HEK293 (cell line): ENCODE measurements around the gene HS3ST4.

Experiments used
- SETDB1 ChIP-seq: IDR thresholded peaks from one replicate; pipeline ENCODE4 v1.6.1; 2017; ENCODE audit warnings: mild to moderate bottlenecking, low read length, moderate library complexity, mixed read lengths; ENCODE audit not compliant: insufficient read length
- ZNF274 ChIP-seq, 2 experiments: fragments of 200-500 bp in 1 of 2; fragments of 450-650 bp in 1 of 2; sonication (Bioruptor generic) in 1 of 2; formaldehyde crosslinking in 1 of 2; IDR thresholded peaks; 2 replicates each; pipeline versions ENCODE4 v1.5.1 to v1.6.1; 2014 to 2016; ENCODE audit warnings: borderline replicate concordance in 1 of 2, inconsistent platforms in 1 of 2, low read length in 1 of 2, missing biosample characterization in 1 of 2, missing genetic modification characterization in 1 of 2
- ZNF785 ChIP-seq: fragments of 450-650 bp; formaldehyde crosslinking; IDR thresholded peaks from 2 replicates; pipeline ENCODE4 v1.5.1; 2016; ENCODE audit warnings: missing biosample characterization, missing genetic modification characterization
- ZNF843 ChIP-seq: fragments of 450-650 bp; formaldehyde crosslinking; IDR thresholded peaks from 2 replicates; pipeline ENCODE4 v1.5.1; 2016; ENCODE audit warnings: missing biosample characterization, missing genetic modification characterization
- TF ChIP-seq, protein P1 (sequence below): fragments of 450-650 bp; formaldehyde crosslinking; IDR thresholded peaks from 2 replicates; pipeline ENCODE4 v1.5.1; 2016; ENCODE audit warnings: missing biosample characterization, missing genetic modification characterization
- TF ChIP-seq, protein P2 (sequence below): fragments of 450-650 bp; formaldehyde crosslinking; IDR thresholded peaks from 2 replicates; pipeline ENCODE4 v1.5.1; 2017; ENCODE audit warnings: missing biosample characterization, missing genetic modification characterization
- TF ChIP-seq, protein P3 (sequence below): fragments of 450-650 bp; formaldehyde crosslinking; IDR thresholded peaks from 2 replicates; pipeline ENCODE4 v1.5.1; 2016; ENCODE audit warnings: missing biosample characterization, missing genetic modification characterization

DNA sequence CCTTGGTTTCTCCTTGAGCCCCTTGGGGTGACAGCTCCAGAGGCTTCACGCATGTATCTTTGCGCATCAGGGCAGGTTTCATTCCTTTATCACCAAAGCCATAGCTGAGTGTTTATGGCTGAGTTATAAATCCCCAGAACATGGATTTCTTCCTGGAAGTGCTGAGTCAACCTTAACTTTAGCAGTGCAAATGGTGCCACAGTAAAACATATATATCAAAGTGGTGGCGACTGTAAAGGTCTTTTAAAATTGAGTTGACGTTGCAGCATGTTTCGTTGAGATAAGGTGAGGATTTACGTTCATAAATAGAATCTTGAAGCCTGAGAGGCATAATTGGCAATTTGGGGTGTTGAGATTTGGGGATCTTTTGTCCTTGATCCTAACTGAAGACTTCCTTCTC is 214.1 kb downstream of the HS3ST4 start:
- TF ChIP-seq, protein P1, sequence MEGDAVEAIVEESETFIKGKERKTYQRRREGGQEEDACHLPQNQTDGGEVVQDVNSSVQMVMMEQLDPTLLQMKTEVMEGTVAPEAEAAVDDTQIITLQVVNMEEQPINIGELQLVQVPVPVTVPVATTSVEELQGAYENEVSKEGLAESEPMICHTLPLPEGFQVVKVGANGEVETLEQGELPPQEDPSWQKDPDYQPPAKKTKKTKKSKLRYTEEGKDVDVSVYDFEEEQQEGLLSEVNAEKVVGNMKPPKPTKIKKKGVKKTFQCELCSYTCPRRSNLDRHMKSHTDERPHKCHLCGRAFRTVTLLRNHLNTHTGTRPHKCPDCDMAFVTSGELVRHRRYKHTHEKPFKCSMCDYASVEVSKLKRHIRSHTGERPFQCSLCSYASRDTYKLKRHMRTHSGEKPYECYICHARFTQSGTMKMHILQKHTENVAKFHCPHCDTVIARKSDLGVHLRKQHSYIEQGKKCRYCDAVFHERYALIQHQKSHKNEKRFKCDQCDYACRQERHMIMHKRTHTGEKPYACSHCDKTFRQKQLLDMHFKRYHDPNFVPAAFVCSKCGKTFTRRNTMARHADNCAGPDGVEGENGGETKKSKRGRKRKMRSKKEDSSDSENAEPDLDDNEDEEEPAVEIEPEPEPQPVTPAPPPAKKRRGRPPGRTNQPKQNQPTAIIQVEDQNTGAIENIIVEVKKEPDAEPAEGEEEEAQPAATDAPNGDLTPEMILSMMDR, result no peak
- TF ChIP-seq ZNF274 (IDR thresholded peaks at IDR 0.05; ENCODE audit: low read length) (no peak), ZNF274 (tag by site-specific recombination; IDR thresholded peaks at IDR 0.05; ENCODE audit: borderline replicate concordance) (no peak), SETDB1 (no peak), ZNF843 (tag by site-specific recombination) (no peak), ZNF785 (no peak)
- TF ChIP-seq, protein P2, sequence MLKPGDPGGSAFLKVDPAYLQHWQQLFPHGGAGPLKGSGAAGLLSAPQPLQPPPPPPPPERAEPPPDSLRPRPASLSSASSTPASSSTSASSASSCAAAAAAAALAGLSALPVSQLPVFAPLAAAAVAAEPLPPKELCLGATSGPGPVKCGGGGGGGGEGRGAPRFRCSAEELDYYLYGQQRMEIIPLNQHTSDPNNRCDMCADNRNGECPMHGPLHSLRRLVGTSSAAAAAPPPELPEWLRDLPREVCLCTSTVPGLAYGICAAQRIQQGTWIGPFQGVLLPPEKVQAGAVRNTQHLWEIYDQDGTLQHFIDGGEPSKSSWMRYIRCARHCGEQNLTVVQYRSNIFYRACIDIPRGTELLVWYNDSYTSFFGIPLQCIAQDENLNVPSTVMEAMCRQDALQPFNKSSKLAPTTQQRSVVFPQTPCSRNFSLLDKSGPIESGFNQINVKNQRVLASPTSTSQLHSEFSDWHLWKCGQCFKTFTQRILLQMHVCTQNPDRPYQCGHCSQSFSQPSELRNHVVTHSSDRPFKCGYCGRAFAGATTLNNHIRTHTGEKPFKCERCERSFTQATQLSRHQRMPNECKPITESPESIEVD (tag by site-specific recombination), result no peak
- TF ChIP-seq, protein P3, sequence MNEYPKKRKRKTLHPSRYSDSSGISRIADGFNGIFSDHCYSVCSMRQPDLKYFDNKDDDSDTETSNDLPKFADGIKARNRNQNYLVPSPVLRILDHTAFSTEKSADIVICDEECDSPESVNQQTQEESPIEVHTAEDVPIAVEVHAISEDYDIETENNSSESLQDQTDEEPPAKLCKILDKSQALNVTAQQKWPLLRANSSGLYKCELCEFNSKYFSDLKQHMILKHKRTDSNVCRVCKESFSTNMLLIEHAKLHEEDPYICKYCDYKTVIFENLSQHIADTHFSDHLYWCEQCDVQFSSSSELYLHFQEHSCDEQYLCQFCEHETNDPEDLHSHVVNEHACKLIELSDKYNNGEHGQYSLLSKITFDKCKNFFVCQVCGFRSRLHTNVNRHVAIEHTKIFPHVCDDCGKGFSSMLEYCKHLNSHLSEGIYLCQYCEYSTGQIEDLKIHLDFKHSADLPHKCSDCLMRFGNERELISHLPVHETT (tag by site-specific recombination), result no peak
